Smooth muscle cell (in vitro differentiated cells): ENCODE data around the gene PYDC2. TPM values are rescaled to one million over a fixed set of nuclear protein-coding genes. Genes with fewer than 3 reads are reported as not detected.

Experiments
- DNase-seq: peaks from one replicate; lab custom pipeline; 2025; ENCODE audit not compliant: unreplicated experiment; lab: John Stamatoyannopoulos, UW
- H2AFZ ChIP-seq: fragments of 200-600 bp; sonication (generic); 2 replicates; pipeline ENCODE4 v1.6.0; 2016; ENCODE audit warnings: antibody characterized with exemption, low read depth, mild to moderate bottlenecking
- H3F3A ChIP-seq: fragments of 200-600 bp; sonication (generic); 2 replicates; pipeline ENCODE4 v1.6.0; 2017; ENCODE audit warnings: antibody characterized with exemption, low read depth
- H3K27ac ChIP-seq: fragments of 200-600 bp; sonication (generic); 2 replicates; pipeline ENCODE4 v1.5.1; 2016; ENCODE audit warnings: low read depth, mild to moderate bottlenecking
- H3K27me3 ChIP-seq: fragments of 200-600 bp; sonication (generic); 2 replicates; pipeline ENCODE4 v1.6.1; 2016; ENCODE audit warnings: low read depth, mild to moderate bottlenecking
- H3K36me3 ChIP-seq: fragments of 200-600 bp; sonication (generic); 2 replicates; pipeline ENCODE4 v1.5.1; 2016; ENCODE audit warnings: low read depth
- H3K4me1 ChIP-seq: fragments of 200-600 bp; sonication (generic); 2 replicates; pipeline ENCODE4 v1.5.1; 2016; ENCODE audit warnings: low read depth
- H3K4me2 ChIP-seq: fragments of 200-600 bp; sonication (generic); 2 replicates; pipeline ENCODE4 v1.6.0; 2016; ENCODE audit warnings: mild to moderate bottlenecking
- H3K4me3 ChIP-seq: fragments of 200-600 bp; sonication (generic); 2 replicates; pipeline ENCODE4 v1.5.1; 2016; ENCODE audit warnings: mild to moderate bottlenecking
- H3K79me2 ChIP-seq: fragments of 200-600 bp; sonication (generic); 2 replicates; pipeline ENCODE4 v1.6.0; 2016; ENCODE audit warnings: low read depth, mild to moderate bottlenecking
- H3K9ac ChIP-seq: fragments of 200-600 bp; sonication (generic); 2 replicates; pipeline ENCODE4 v1.6.0; 2016; ENCODE audit warnings: low read depth
- H3K9me3 ChIP-seq: fragments of 200-600 bp; sonication (generic); replicated peaks from 2 replicates; pipeline ENCODE4 v1.5.1; 2016; ENCODE audit warnings: low read depth
- H4K20me1 ChIP-seq: fragments of 200-600 bp; sonication (generic); 2 replicates; pipeline ENCODE4 v1.6.0; 2016; ENCODE audit warnings: low read depth
- WGBS: methylation state at CpG from one replicate; pipeline ENCODE4 v1.1.7; 2016; ENCODE audit warnings: low lambda C conversion rate; 5-methylcytosine and 5-hydroxymethylcytosine counted together
- polyA plus RNA-seq: library from polyadenylated mRNA; unstranded; fragments of >200 nt; fragmentation: Nextera tagmentation; extraction: Ambion mirVana; gene quantifications from 2 replicates; pipeline ENCODE4 v1.2.1, GENCODE V29; 2016
- total RNA-seq: library from RNA; depleted of rRNA; stranded (reverse); fragments of >200 nt; gene quantifications from 2 replicates; pipeline ENCODE4 v1.2.3, GENCODE V29; 2014
- TF ChIP-seq, protein P1 (sequence below): fragments of 200-600 bp; sonication (generic); IDR thresholded peaks from 2 replicates; pipeline ENCODE4 v1.5.1; 2017; ENCODE audit warnings: borderline replicate concordance, mild to moderate bottlenecking, antibody characterized with exemption; ENCODE audit not compliant: insufficient read depth, poor library complexity, severe bottlenecking

The PYDC2 gene
- total RNA-seq (not detected in 2 replicates), polyA plus RNA-seq (not detected in 2 replicates)

- no peaks in the 10 kb centered on the region for H3K9me3 ChIP-seq
- 93% methylated on average over 3 of the region's 3 CpGs for WGBS
- no peaks in the 10 kb centered on the region for H3K4me1 ChIP-seq
- TF ChIP-seq, protein P1, sequence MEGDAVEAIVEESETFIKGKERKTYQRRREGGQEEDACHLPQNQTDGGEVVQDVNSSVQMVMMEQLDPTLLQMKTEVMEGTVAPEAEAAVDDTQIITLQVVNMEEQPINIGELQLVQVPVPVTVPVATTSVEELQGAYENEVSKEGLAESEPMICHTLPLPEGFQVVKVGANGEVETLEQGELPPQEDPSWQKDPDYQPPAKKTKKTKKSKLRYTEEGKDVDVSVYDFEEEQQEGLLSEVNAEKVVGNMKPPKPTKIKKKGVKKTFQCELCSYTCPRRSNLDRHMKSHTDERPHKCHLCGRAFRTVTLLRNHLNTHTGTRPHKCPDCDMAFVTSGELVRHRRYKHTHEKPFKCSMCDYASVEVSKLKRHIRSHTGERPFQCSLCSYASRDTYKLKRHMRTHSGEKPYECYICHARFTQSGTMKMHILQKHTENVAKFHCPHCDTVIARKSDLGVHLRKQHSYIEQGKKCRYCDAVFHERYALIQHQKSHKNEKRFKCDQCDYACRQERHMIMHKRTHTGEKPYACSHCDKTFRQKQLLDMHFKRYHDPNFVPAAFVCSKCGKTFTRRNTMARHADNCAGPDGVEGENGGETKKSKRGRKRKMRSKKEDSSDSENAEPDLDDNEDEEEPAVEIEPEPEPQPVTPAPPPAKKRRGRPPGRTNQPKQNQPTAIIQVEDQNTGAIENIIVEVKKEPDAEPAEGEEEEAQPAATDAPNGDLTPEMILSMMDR = no peak
- H4K20me1 ChIP-seq = no peaks in the 10 kb centered on the region
- no peak within 1 kb of the TSS for H2AFZ ChIP-seq
- no peak for DNase-seq
- no peak within 1 kb of the TSS for H3K4me3 ChIP-seq
- H3F3A ChIP-seq = no peaks in the 10 kb centered on the region
- no peak within 1 kb of the TSS for H3K4me2 ChIP-seq
- no peaks in the 10 kb centered on the region for H3K27me3 ChIP-seq
- H3K27ac ChIP-seq = no peak within 1 kb of the TSS
- no peak within 1 kb of the TSS for H3K9ac ChIP-seq
- H3K79me2 ChIP-seq = no peaks in the 10 kb centered on the region
- H3K36me3 ChIP-seq = no peaks in the 10 kb centered on the region
Measured at GRCh38 chr3:191461113-191461595, at the start of gene PYDC2. Gene PYDC2 (plus strand): TSS chr3:191461163. CDS start chr3:191461163, 0 bp downstream.

DNA sequence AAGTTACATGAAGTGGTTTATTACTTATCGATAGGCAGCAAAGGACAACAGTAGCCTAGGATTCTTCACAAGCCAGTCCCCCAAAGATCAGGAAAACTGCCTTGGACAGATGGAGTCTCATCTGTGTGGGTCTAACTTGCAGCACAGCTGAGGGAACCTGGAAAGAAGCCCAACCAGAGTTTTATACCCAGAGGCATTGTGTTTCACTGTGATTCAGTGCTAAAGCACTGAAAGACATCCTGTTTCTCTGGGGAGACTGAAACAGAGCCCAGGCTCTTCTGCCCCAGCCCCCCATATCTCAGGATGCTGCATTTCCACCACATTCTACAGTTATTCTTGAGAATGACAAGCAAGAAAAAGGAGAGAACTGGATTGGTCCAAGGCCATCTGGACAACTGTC, 48.2 kb upstream of the PYDC2 start:
- Histone ChIP-seq H3K27me3 (no peaks in the 10 kb centered on the region), H3K9me3 (peaks cover 6% of the 10 kb centered on the region), H3K9ac (no peak overlapping the region), H3K4me3 (no peak overlapping the region), H4K20me1 (no peaks in the 10 kb centered on the region), H3K4me2 (no peak overlapping the region), H2AFZ (no peak overlapping the region), H3F3A (no peaks in the 10 kb centered on the region), H3K79me2 (no peaks in the 10 kb centered on the region), H3K4me1 (peaks cover 7% of the 10 kb centered on the region), H3K27ac (peak overlapping the region; percentile 19), H3K36me3 (no peaks in the 10 kb centered on the region)
- 65% methylated on average over 1 of the region's 1 CpG for WGBS
- TF ChIP-seq, protein P1 = no peak
- DNase-seq = no peak

- WGBS = 39% methylated on average over 2 of the region's 2 CpGs
Measured at GRCh38 chr3:191414286-191414685, 46.7 kb upstream of the PYDC2 start.

More at GRCh38 chr3:191414286-191414685, 46.7 kb upstream of the PYDC2 start:
- DNase-seq = no peak
- Histone ChIP-seq H3K4me2 (no peak overlapping the region), H2AFZ (no peak overlapping the region), H4K20me1 (no peaks in the 10 kb centered on the region), H3K4me3 (no peak overlapping the region), H3K27me3 (no peaks in the 10 kb centered on the region), H3K79me2 (no peaks in the 10 kb centered on the region), H3K9me3 (peaks cover 6% of the 10 kb centered on the region), H3K27ac (no peak overlapping the region), H3K36me3 (no peaks in the 10 kb centered on the region), H3K4me1 (peaks cover 7% of the 10 kb centered on the region), H3K9ac (no peak overlapping the region), H3F3A (no peaks in the 10 kb centered on the region)
- TF ChIP-seq, protein P1 = no peak
